Liver (tissue), 9 donors: ENCODE data around the gene ENDOU. TPM values are rescaled to one million over a fixed set of nuclear protein-coding genes. Genes with fewer than 3 reads are reported as not detected.

Source experiments
- DNase-seq: peaks from one replicate; pipeline ENCODE4 v3.0.0-alpha.2; 2017; ENCODE audit warnings: low spot score
- H3K27ac ChIP-seq, 2 donors: one replicate each; pipeline ENCODE4 v1.7.0; 2013; ENCODE audit warnings: inconsistent platforms in 2 of 2, low read length in 2 of 2, control low read depth in 1 of 2, low read depth in 1 of 2, mild to moderate bottlenecking in 1 of 2
- H3K27me3 ChIP-seq, 4 donors: one replicate each; pipeline versions ENCODE4 v1.6.1 to v1.7.0; 2013; ENCODE audit warnings: low read length in 3 of 4, inconsistent platforms in 1 of 4, mild to moderate bottlenecking in 1 of 4, moderate library complexity in 1 of 4; ENCODE audit not compliant: control insufficient read depth in 4 of 4, insufficient read depth in 4 of 4
- H3K36me3 ChIP-seq, 4 donors: one replicate each; pipeline versions ENCODE4 v1.6.1 to v1.7.0; 2013; ENCODE audit warnings: low read length in 3 of 4, mild to moderate bottlenecking in 3 of 4, low read depth in 1 of 4, moderate library complexity in 1 of 4; ENCODE audit not compliant: control insufficient read depth in 4 of 4, insufficient read depth in 3 of 4
- H3K4me1 ChIP-seq, 4 donors: one replicate each; pipeline versions ENCODE4 v1.6.1 to v1.7.0; 2013; ENCODE audit warnings: low read length in 3 of 4, mild to moderate bottlenecking in 3 of 4, moderate library complexity in 1 of 4; ENCODE audit not compliant: control insufficient read depth in 4 of 4, insufficient read depth in 4 of 4
- H3K4me3 ChIP-seq, 3 donors: one replicate each; pipeline versions ENCODE4 v1.6.1 to v1.7.0; 2013; ENCODE audit warnings: low read length in 3 of 3, control low read depth in 1 of 3, low read depth in 1 of 3, mild to moderate bottlenecking in 1 of 3
- H3K9ac ChIP-seq, 2 donors: one replicate each; pipeline ENCODE4 v1.7.0; 2013; ENCODE audit warnings: low read length in 2 of 2, mild to moderate bottlenecking in 2 of 2, moderate library complexity in 2 of 2, control low read depth in 1 of 2, low read depth in 1 of 2
- H3K9me3 ChIP-seq, 4 donors: one replicate each; pipeline versions ENCODE4 v1.6.1 to v1.7.0; 2013; ENCODE audit warnings: low read length in 3 of 4; ENCODE audit not compliant: control insufficient read depth in 4 of 4
- EGR1 ChIP-seq, 2 donors: IDR thresholded peaks; 2 replicates each; pipeline ENCODE4 v1.6.1; 2016 to 2018; ENCODE audit warnings: antibody characterized with exemption in 2 of 2, low read depth in 2 of 2
- FOXA1 ChIP-seq: IDR thresholded peaks from 2 replicates; pipeline ENCODE4 v1.6.1; 2016; ENCODE audit warnings: antibody characterized with exemption
- FOXA2 ChIP-seq: IDR thresholded peaks from 2 replicates; pipeline ENCODE4 v1.6.1; 2016; ENCODE audit warnings: antibody characterized with exemption
- GABPA ChIP-seq, 2 donors: IDR thresholded peaks in 1 of 2; conservative IDR thresholded peaks in 1 of 2; 2 replicates each; pipeline ENCODE4 v1.6.1; 2016; ENCODE audit warnings: antibody characterized with exemption in 2 of 2, mild to moderate bottlenecking in 1 of 2, moderate library complexity in 1 of 2
- HNF4A ChIP-seq, 2 donors: conservative IDR thresholded peaks; 2 replicates each; pipeline ENCODE4 v1.6.1; 2016; ENCODE audit warnings: antibody characterized with exemption in 2 of 2, mild to moderate bottlenecking in 2 of 2
- HNF4G ChIP-seq: IDR thresholded peaks from 2 replicates; pipeline ENCODE4 v1.6.1; 2016; ENCODE audit warnings: antibody characterized with exemption
- JUND ChIP-seq, 2 donors: IDR thresholded peaks; 2 replicates each; pipeline ENCODE4 v1.6.1; 2016; ENCODE audit warnings: antibody characterized with exemption in 2 of 2
- NR2F2 ChIP-seq: IDR thresholded peaks from 2 replicates; pipeline ENCODE4 v1.6.1; 2016; ENCODE audit warnings: antibody characterized with exemption
- RAD21 ChIP-seq, 2 donors: IDR thresholded peaks; 2 replicates each; pipeline ENCODE4 v1.6.1; 2016; ENCODE audit warnings: antibody characterized with exemption in 2 of 2, mild to moderate bottlenecking in 2 of 2
- RXRA ChIP-seq, 2 donors: IDR thresholded peaks; 2 replicates each; pipeline ENCODE4 v1.6.1; 2017 to 2018; ENCODE audit warnings: antibody characterized with exemption in 2 of 2, mild to moderate bottlenecking in 1 of 2
- SP1 ChIP-seq: IDR thresholded peaks from 2 replicates; pipeline ENCODE4 v1.6.1; 2018; ENCODE audit warnings: antibody characterized with exemption, mild to moderate bottlenecking
- TAF1 ChIP-seq: conservative IDR thresholded peaks from 2 replicates; pipeline ENCODE4 v1.6.1; 2016; ENCODE audit warnings: antibody characterized with exemption, mild to moderate bottlenecking
- YY1 ChIP-seq: IDR thresholded peaks from 2 replicates; pipeline ENCODE4 v1.6.1; 2016; ENCODE audit warnings: antibody characterized with exemption, mild to moderate bottlenecking
- WGBS: extraction: QIAGEN DNeasy Blood & Tissue Kit; methylation state at CpG from one replicate; pipeline ENCODE4 v1.1.7; 2013; 5-methylcytosine and 5-hydroxymethylcytosine counted together
- polyA plus RNA-seq, 2 donors: library from polyadenylated mRNA; stranded (reverse) in 1 of 2; unstranded in 1 of 2; fragments of 200-250 nt in 1 of 2; fragments of >200 nt in 1 of 2; fragmentation: Nextera tagmentation in 1 of 2; extraction: Ambion mirVana in 1 of 2; gene quantifications; one replicate each; pipeline versions ENCODE4 v1.2.1 to v1.2.3, GENCODE V29; 2013 to 2015
- total RNA-seq, 2 donors: library from RNA; depleted of rRNA; stranded (reverse); fragments of >200 nt; gene quantifications; one replicate each; pipeline ENCODE4 v1.2.3, GENCODE V29; 2014
- TF ChIP-seq, protein P1 (sequence below): IDR thresholded peaks from 2 replicates; pipeline ENCODE4 v1.6.1; 2016; ENCODE audit warnings: antibody characterized with exemption, mild to moderate bottlenecking
- TF ChIP-seq, protein P2 (sequence below): IDR thresholded peaks from 2 replicates; pipeline ENCODE4 v1.6.1; 2016; ENCODE audit warnings: antibody characterized with exemption
- TF ChIP-seq, protein P3 (sequence below): IDR thresholded peaks from 2 replicates; pipeline ENCODE4 v1.6.1; 2016; ENCODE audit warnings: antibody characterized with exemption
- TF ChIP-seq, protein P4 (sequence below): fragments of 150-350 bp; IDR thresholded peaks from 2 replicates; pipeline ENCODE4 v1.5.1; 2017; ENCODE audit warnings: improper control_type of control experiment, low read depth, low read length; ENCODE audit not compliant: missing input control
- TF ChIP-seq, protein P5 (sequence below): IDR thresholded peaks from 2 replicates; pipeline ENCODE4 v1.6.1; 2016; ENCODE audit warnings: antibody characterized with exemption
- donor health status: healthy.
- donor health status: healthy.
- donor health status: healthy.
- donor health status: healthy.
- donor health status: healthy.

Gene ENDOU
- total and polyA plus RNA-seq, 4 donors = 0.25 TPM; not detected in 3

DNA sequence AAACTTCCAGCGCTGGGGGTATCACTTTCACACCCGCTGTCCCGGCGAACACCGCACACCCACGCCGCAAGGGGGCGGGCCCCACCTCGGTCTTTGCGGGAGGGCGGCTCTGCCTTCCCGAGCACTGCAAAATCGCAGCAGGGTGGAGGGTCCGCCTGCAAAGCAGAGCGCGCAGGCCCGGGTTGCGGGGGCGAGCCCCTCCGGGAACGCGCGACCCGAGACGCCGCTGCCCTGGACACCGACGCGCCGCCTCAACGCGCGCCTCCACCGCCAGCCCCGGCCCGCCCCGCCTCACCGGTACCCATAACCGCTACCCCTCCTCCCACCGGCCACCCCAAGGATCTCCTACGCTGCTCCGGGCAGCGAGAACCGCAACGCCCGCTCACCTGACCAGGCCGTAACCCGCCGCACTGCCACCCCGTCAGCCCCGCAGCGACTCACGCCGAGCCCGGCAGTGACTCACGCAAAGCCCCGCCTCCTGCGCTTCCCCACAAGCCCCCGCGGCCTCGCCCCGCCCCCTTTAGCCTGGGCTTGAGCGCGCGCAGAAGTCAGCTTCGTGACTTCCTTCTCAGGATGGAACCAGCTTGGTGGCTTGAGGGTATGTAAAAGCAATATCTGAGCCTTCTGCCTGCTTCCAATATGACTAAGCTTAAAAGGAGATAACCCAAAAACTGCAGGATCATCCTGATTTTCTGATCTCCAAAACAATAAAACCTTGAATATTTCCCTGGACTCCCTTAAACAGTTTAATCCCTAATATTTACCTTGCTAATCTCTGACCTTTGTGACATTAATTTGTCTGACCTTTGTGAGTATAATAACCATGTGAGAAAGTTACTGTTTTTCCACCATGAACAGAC lies 19.5 kb downstream of the ENDOU start, which contains the start of gene RPAP3:
Gene RPAP3 (minus strand): TSS at position 465 of the 860 bp plus-strand sequence. CDS start 3,190 bp downstream, outside the sequence.
- H3K36me3 ChIP-seq = peaks cover 0 to 2% (median 1%) of the 10 kb centered on the region in 4 donors
- no peaks in the 10 kb centered on the region for H3K9me3 ChIP-seq
- DNase-seq = peak; percentile 97
- peak within 1 kb of the TSS; percentile 78 to 99 (median 91) for H3K4me3 ChIP-seq
- peak within 1 kb of the TSS; percentile 88 to 100 for H3K9ac ChIP-seq
- H3K27ac ChIP-seq = peak within 1 kb of the TSS; percentile 92 to 98
- under 1% methylated on average over 66 of the region's 66 CpGs for WGBS
- H3K4me1 ChIP-seq = peaks cover 5 to 20% (median 15%) of the 10 kb centered on the region in 4 donors
- TF ChIP-seq HNF4G (no peak), JUND (IDR thresholded peaks at IDR 0.05) (peak; percentile 85 to 91), SP1 (peak; percentile 52), FOXA2 (no peak), YY1 (peak; percentile 48), GABPA (IDR thresholded peaks at IDR 0.05 in 1 of 2, conservative IDR thresholded peaks at IDR 0.05 in 1 of 2) (peak in 1 of 2 donors; percentile 51), TAF1 (peak; percentile 45), FOXA1 (no peak), HNF4A (conservative IDR thresholded peaks at IDR 0.05) (peak; percentile 9 to 22), EGR1 (IDR thresholded peaks at IDR 0.05; ENCODE audit: low read depth in 2 of 2) (no peak), NR2F2 (peak; percentile 73), RAD21 (IDR thresholded peaks at IDR 0.05) (peak in 1 of 2 donors; percentile 32), RXRA (IDR thresholded peaks at IDR 0.05) (peak in 1 of 2 donors; percentile 8)
- TF ChIP-seq, protein P1, sequence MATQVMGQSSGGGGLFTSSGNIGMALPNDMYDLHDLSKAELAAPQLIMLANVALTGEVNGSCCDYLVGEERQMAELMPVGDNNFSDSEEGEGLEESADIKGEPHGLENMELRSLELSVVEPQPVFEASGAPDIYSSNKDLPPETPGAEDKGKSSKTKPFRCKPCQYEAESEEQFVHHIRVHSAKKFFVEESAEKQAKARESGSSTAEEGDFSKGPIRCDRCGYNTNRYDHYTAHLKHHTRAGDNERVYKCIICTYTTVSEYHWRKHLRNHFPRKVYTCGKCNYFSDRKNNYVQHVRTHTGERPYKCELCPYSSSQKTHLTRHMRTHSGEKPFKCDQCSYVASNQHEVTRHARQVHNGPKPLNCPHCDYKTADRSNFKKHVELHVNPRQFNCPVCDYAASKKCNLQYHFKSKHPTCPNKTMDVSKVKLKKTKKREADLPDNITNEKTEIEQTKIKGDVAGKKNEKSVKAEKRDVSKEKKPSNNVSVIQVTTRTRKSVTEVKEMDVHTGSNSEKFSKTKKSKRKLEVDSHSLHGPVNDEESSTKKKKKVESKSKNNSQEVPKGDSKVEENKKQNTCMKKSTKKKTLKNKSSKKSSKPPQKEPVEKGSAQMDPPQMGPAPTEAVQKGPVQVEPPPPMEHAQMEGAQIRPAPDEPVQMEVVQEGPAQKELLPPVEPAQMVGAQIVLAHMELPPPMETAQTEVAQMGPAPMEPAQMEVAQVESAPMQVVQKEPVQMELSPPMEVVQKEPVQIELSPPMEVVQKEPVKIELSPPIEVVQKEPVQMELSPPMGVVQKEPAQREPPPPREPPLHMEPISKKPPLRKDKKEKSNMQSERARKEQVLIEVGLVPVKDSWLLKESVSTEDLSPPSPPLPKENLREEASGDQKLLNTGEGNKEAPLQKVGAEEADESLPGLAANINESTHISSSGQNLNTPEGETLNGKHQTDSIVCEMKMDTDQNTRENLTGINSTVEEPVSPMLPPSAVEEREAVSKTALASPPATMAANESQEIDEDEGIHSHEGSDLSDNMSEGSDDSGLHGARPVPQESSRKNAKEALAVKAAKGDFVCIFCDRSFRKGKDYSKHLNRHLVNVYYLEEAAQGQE = peak; percentile 53
- TF ChIP-seq, protein P2, sequence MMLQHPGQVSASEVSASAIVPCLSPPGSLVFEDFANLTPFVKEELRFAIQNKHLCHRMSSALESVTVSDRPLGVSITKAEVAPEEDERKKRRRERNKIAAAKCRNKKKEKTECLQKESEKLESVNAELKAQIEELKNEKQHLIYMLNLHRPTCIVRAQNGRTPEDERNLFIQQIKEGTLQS = no peak
- TF ChIP-seq, protein P3, sequence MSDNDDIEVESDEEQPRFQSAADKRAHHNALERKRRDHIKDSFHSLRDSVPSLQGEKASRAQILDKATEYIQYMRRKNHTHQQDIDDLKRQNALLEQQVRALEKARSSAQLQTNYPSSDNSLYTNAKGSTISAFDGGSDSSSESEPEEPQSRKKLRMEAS = no peak
- TF ChIP-seq, protein P4, sequence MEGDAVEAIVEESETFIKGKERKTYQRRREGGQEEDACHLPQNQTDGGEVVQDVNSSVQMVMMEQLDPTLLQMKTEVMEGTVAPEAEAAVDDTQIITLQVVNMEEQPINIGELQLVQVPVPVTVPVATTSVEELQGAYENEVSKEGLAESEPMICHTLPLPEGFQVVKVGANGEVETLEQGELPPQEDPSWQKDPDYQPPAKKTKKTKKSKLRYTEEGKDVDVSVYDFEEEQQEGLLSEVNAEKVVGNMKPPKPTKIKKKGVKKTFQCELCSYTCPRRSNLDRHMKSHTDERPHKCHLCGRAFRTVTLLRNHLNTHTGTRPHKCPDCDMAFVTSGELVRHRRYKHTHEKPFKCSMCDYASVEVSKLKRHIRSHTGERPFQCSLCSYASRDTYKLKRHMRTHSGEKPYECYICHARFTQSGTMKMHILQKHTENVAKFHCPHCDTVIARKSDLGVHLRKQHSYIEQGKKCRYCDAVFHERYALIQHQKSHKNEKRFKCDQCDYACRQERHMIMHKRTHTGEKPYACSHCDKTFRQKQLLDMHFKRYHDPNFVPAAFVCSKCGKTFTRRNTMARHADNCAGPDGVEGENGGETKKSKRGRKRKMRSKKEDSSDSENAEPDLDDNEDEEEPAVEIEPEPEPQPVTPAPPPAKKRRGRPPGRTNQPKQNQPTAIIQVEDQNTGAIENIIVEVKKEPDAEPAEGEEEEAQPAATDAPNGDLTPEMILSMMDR = peak; percentile 45
- TF ChIP-seq, protein P5, sequence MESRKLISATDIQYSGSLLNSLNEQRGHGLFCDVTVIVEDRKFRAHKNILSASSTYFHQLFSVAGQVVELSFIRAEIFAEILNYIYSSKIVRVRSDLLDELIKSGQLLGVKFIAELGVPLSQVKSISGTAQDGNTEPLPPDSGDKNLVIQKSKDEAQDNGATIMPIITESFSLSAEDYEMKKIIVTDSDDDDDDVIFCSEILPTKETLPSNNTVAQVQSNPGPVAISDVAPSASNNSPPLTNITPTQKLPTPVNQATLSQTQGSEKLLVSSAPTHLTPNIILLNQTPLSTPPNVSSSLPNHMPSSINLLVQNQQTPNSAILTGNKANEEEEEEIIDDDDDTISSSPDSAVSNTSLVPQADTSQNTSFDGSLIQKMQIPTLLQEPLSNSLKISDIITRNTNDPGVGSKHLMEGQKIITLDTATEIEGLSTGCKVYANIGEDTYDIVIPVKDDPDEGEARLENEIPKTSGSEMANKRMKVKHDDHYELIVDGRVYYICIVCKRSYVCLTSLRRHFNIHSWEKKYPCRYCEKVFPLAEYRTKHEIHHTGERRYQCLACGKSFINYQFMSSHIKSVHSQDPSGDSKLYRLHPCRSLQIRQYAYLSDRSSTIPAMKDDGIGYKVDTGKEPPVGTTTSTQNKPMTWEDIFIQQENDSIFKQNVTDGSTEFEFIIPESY = no peak
- no peaks in the 10 kb centered on the region for H3K27me3 ChIP-seq
